ENCODE data around the gene ZAP70.

Gene ZAP70

GRCh38 chr2:97717613-97717995 is 4.2 kb downstream of the ZAP70 start:
- TF ChIP-seq CTCF (IDR thresholded peaks at IDR 0.05; ENCODE audit: unreplicated experiment in 3 of 3) = no peak
- no peaks in the 10 kb centered on the region for H3K36me3 Mint-ChIP-seq (ENCODE audit: low read depth)
- peaks cover 25% of the 10 kb centered on the region for H3K4me1 Mint-ChIP-seq
- H3K9me3 Mint-ChIP-seq = no peaks in the 10 kb centered on the region
- peaks cover 3% of the 10 kb centered on the region for H3K27me3 Mint-ChIP-seq (ENCODE audit: low read depth)
- H3K4me3 Mint-ChIP-seq = no peak overlapping the region
- peak overlapping the region in 2 of 3 experiments; percentile 48 to 57 for H3K27ac Mint-ChIP-seq

DNA sequence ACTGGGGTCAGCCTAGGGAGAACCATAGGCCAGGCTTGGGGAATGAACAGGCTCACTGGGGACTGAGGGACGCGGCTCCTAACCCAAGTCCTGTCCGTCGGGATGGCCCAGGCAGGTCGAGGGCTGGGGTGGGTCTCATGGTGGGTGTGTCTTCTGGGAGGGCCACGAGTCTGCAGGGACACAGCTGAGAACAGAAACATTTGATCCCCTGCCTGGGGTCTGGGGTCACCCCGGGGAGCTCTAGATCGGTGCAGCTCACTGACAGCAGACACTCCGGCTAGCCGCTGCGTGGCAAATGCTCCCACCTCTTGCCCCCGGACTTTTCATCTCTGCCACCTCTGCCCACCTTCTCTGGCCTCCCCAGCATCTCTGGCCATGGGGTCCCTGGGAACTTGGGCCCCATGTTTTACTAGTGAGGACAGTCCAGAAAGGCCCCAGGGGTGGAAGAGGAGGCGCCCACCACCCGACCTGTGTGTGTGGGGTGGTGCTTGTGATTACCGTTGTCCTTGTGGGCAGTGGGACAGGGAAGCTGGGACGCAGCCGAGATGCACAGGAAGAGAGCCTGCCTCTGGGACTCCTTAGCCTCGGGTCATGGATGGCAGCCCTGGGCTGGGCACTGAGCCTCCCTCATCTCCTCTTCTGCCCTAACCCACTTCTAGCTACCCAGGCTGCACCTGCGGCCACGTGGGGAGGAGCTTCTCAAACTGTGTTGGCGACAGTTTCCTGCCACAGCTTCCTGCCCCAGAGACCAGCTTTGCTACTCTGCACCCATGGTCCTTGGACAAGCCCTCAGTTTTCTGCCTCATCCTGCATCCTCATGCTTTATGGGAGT is 4.9 kb downstream of the ZAP70 start:
- Mint-ChIP-seq H3K4me1 (peaks cover 26% of the 10 kb centered on the region), H3K9me3 (no peaks in the 10 kb centered on the region), H3K27me3 (ENCODE audit: low read depth) (peaks cover 3% of the 10 kb centered on the region), H3K4me3 (no peak overlapping the region), H3K36me3 (ENCODE audit: low read depth) (no peaks in the 10 kb centered on the region), H3K27ac (peak overlapping the region in 2 of 3 experiments; percentile 48 to 57)
- no peak for TF ChIP-seq CTCF (IDR thresholded peaks at IDR 0.05; ENCODE audit: unreplicated experiment in 3 of 3)

DNA sequence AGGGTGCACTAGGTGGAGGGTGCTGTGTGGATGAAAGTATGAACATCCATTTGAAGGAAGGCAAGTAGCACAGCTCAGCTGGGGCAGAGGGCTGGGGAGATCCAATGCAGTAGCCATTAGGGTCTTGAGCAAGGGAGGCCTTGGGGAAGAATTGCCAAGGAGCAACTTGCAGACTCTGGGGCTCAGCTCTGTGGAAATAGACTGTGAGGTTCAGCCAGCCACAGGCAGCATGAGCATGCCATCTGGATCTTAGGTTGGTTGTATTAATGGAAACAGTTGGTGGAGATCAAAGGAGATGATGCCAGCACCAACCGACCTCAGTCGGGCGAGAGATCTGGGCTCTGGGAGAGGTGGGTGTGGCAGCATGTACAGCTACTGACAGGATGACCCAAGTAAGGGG is 5.6 kb downstream of the ZAP70 start:
- H3K4me1 Mint-ChIP-seq = peaks cover 24% of the 10 kb centered on the region
- no peak overlapping the region for H3K4me3 Mint-ChIP-seq
- no peak for TF ChIP-seq CTCF (IDR thresholded peaks at IDR 0.05; ENCODE audit: unreplicated experiment in 3 of 3)
- H3K27me3 Mint-ChIP-seq (ENCODE audit: low read depth) = peaks cover 7% of the 10 kb centered on the region
- no peaks in the 10 kb centered on the region for H3K36me3 Mint-ChIP-seq (ENCODE audit: low read depth)
- H3K27ac Mint-ChIP-seq = no peak overlapping the region
- no peaks in the 10 kb centered on the region for H3K9me3 Mint-ChIP-seq

GRCh38 chr2:97719362-97720155 is 6.2 kb downstream of the ZAP70 start:
- Mint-ChIP-seq H3K4me1 (peaks cover 24% of the 10 kb centered on the region), H3K9me3 (no peaks in the 10 kb centered on the region), H3K4me3 (no peak overlapping the region), H3K36me3 (ENCODE audit: low read depth) (no peaks in the 10 kb centered on the region), H3K27ac (no peak overlapping the region), H3K27me3 (ENCODE audit: low read depth) (peaks cover 7% of the 10 kb centered on the region)
- TF ChIP-seq CTCF (IDR thresholded peaks at IDR 0.05; ENCODE audit: unreplicated experiment in 3 of 3) = no peak

GRCh38 chr2:97720746-97721145 is 7.4 kb downstream of the ZAP70 start:
- H3K36me3 Mint-ChIP-seq (ENCODE audit: low read depth) = no peaks in the 10 kb centered on the region
- H3K4me1 Mint-ChIP-seq = peaks cover 29% of the 10 kb centered on the region
- H3K27ac Mint-ChIP-seq = no peak overlapping the region
- peaks cover 7% of the 10 kb centered on the region for H3K27me3 Mint-ChIP-seq (ENCODE audit: low read depth)
- no peaks in the 10 kb centered on the region for H3K9me3 Mint-ChIP-seq
- no peak overlapping the region for H3K4me3 Mint-ChIP-seq
- no peak for TF ChIP-seq CTCF (IDR thresholded peaks at IDR 0.05; ENCODE audit: unreplicated experiment in 3 of 3)

Data from nephron (organoid).